GM18505 (cell line): ENCODE results near the gene PRCD.

ENCODE experiments used
- ATAC-seq: cut with Tn5 transposase; IDR thresholded peaks from one replicate; pipeline ENCODE4 v1.9.1; 2021; ENCODE audit not compliant: unreplicated experiment
- POLR2A ChIP-seq: IDR thresholded peaks from 4 replicates; pipeline ENCODE4 v1.6.1; 2011; ENCODE audit warnings: borderline replicate concordance; ENCODE audit not compliant: insufficient read depth, insufficient read length; ENCODE audit errors: extremely low read depth

PRCD gene

DNA sequence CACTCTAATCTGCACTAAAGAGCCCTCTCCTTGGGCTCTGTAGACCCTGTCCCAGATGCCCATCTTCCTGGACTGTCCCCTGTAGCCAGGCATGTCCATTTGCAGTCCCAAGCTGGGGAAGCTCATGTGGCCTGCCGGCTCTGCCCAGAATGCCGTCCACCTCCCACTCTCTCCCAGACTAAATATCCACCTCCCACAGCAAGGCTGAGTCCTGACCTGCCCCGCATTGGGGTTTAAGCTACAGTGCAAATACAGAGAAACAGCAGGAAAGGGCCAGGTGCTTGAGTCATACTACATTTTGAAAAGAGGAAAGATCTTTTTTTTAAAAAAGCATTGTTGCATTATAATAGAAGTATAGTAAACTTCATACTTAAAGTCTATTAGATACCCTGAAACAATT, 42.8 kb downstream of the PRCD start:
- no peak for TF ChIP-seq POLR2A
- ATAC-seq: no peak

DNA sequence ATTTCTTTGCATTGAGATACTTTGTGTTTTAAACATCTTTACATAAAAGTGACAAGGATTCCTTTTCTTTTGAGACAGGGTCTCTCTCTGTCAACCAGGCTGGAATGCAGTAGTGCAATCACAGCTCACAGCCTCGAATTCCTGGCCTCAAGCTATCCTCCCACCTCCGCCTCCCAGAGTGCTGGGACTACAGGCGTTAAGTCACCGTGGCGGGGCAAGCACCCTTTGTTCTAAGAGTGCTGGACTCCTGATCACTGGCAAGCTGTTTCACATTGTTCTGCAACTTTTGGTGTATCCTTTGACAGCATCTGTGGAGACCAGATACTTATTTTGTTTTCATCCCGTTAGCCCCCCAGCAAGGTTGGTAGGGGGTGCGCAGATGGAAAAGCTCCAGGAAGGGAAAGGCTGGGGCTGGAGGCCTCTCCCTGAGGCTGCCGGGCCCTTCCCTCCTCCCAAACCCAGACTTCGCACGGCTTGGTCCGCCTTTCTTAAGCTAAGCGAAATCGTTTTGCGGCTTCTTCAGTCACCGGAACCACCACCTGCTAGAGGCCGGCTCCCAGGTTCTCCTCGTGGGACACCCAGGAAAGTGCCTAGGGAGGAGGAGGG, 44.7 kb downstream of the PRCD start:
- no peak for ATAC-seq
- no peak for TF ChIP-seq POLR2A

DNA sequence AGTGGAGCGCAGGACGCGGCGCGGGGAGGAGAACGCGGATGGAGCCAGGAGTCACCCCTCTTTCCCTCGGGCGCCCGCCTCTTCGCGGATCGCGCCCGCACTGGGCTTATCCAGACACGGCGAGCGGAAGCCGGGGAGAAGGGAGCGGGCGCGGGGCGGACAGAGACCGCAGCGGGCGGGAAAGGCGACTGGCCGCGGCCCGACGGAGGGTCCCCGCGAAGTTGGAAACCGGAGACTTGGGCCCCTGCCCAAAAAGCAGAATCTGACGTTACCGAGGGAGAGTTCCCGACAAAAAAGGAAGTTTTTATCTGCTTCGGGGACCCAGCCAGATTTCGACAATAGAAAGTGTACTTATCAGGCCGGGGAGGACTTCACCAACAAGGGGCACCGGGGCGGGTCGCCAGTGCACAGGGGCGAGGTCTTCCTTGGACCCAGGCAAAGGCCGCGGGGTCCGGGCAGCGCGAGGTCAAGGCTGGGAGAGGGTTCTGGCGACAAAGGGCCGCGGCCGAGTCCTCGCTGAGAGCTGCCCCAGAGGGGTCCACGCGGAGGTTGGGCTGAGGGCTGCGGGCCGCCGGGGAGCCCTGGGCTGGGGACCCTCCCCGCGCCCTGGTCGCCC, 45.3 kb downstream of the PRCD start:
- TF ChIP-seq POLR2A: no peak
- no peak for ATAC-seq

DNA sequence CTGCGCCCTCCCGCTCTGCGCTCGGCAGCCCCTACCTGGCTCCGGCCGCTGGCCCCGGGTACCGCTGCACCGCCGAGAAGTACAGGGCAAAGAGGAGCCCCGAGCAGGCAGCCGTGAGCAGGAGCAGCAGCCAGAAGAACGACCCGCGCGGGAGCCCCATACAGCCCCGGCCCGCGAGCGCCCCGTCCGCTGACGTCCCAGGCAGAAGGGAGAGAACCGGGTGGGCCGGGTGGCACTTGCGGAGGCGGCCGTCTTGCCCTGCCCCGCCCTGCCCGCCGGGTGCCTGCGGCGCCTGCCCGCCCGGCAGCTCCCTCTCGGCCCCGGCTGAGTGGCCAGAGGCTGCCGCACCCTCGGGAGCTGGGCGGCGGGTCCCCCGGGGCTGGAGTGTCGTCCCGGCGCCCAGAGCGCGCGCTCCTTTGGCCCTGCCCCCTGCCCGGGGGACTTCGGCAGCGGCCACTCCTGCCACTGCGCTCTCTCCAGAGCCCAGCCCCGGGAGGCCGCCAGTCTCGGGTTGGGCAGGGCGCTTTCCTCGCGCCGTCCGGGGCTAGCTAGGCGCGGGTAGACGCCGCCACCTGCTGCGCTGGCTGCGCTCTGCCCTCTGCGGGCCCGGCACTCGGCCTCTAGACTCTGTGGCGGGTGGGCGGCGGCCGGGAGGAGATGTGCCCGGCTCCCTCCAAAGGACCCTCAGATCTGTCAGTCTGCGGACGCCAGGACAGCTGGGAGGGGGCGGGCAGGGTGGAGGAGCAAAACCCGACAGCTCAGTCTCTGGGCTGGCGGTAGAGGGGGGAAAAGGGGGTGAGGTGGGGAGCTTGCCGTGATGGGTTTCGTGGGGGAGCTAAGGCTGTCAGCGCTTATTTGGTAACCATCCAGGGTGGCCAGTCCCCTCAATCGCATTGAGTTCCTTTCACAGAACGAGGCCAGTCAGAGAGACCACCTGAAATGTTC, 46.1 kb downstream of the PRCD start, which contains the start of gene ST6GALNAC2:
ST6GALNAC2 (minus strand) TSS at position 212 of the 945 bp plus-strand sequence; CDS start at position 160, 52 bp downstream.
- no peak for TF ChIP-seq POLR2A
- no peak for ATAC-seq

DNA sequence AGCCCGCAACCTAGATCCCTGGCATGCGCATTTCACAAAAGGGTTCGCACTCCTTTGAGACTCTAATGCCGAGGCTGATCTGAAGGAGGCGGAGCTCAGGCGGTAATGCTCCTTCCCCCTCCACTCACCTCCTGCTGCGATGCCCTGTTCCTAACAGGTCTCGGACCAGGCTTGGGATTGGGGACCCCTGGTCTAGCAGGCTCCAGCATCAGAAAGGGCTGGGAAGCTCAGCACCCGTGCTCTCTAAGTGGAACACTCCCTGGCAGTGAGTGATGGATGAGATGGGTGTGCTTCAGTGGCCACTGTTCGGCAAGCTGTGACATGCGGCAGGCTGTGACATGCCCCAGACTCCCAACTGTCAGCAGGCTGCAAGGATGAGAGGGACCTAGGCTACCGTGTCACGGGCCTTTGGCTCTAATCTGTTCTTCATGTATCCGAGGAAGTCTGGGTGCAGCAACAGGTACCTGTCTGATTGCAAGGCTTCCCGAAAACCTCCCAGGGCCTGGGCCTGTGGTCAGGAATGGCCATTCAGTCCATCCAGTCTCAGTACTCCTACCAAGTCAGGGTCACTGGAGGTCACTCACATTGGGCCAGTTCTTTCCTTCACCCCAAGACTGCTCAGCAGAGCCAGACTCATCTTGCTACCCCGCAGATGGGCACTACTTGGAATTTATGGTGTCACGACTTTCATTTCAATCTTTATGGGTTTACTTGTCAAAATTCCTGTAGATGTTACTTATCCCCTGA, 47.1 kb downstream of the PRCD start:
- no peak for ATAC-seq
- no peak for TF ChIP-seq POLR2A

DNA sequence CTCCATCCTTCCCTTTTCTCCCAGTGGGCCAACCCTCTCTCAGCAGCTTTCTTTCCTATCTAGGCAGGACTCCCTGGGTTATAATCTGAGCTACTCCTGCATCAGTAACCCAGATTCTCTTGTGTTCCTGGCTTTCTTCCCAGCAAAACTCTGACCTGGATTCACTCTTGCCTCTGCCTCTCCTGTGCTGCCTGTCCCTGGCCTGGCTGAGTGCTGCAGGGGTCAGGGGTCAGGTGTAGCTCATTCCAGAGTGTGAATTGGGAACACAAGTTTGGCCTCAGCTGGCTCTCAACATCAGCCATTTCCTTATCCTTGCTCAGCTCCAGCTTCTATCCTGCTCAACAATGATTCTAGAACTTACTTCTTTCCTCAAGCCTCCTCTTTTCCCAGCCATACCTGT, 48.3 kb downstream of the PRCD start:
- no peak for ATAC-seq
- TF ChIP-seq POLR2A: no peak

DNA sequence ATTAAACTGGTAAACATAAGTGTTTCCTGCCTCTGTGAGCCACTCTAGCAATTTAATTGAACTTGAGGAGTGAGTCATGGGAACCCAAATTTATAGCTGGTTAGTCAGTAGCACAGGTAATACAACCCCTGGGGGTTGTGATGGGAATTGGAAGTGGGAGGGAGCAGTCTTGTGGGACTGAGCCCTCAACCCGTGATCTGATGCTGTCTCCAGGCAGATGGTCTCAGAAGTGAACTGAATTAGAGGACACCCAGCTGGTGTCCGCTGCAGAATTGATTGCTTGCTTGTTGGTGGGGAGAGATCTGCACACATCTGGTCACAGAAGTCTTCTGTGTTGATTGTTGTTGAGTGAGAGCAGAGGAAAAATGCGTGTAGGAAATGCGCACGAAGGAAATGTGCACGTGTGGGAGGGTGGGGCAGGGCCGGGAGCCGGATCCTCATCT, 53.6 kb downstream of the PRCD start:
- TF ChIP-seq POLR2A: no peak
- ATAC-seq: no peak

DNA sequence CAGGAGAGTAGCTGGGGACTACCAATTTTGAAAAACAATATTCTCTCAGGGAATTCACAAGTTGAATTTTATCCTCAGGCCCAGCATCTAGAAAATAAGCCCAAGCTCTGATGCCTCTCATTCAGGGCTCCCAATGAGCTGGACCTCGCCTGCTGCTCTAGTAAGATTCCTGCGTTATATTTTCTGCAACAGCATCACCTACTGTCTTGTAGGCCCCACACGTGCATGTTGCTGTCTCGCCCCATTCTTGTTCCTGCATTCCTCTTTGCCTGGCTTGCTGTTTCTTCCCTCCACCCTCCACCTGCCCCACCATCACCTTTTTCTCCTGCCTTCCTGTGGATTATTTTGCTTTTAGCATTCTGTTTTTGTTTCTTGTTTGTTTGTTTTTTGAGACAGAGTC, 54.1 kb downstream of the PRCD start:
- ATAC-seq: no peak
- no peak for TF ChIP-seq POLR2A

DNA sequence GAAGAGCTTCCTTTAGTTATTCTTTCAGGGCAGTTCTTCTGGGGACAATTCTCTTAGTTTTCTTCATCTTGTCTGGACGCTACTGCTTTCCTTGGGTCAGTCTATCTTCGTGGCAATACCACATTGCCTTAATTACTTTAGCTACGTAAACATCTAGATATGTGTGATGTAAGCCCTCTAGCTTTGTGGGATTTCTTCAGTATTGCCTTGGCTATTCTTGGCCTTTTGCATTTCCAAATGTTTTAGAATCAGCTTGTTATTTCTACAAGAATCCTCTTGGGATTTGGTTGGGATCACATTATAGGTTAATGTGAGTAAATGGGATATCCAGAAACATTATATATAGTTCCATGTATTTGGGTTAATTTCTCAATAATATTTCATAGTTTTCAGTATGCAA, 54.8 kb downstream of the PRCD start:
- TF ChIP-seq POLR2A: no peak
- ATAC-seq: no peak
